Esophagus squamous epithelium (tissue), 5 donors: Measurements from ENCODE around the gene NAGS. TPM values are rescaled to one million over a fixed set of nuclear protein-coding genes. Genes with fewer than 3 reads are reported as not detected.

ENCODE experiments used
- DNase-seq: peaks from one replicate; lab custom pipeline; 2025; lab: John Stamatoyannopoulos, UW
- H3K27ac ChIP-seq, 4 donors: fragments of 200-600 bp; sonication (generic); one replicate each; pipeline ENCODE4 v1.5.1; 2016 to 2019; ENCODE audit warnings: mild to moderate bottlenecking in 1 of 4
- H3K27me3 ChIP-seq, 4 donors: fragments of 200-600 bp; sonication (generic); 1 replicate in 3 of 4; 2 replicates in 1 of 4; pipeline versions ENCODE4 v1.5.1 to v1.6.0; 2017 to 2021; ENCODE audit warnings: antibody characterized with exemption in 1 of 4
- H3K36me3 ChIP-seq, 3 donors: fragments of 200-600 bp; sonication (generic); one replicate each; pipeline ENCODE4 v1.5.1; 2016 to 2019
- H3K4me1 ChIP-seq, 3 donors: fragments of 200-600 bp; sonication (generic); one replicate each; pipeline ENCODE4 v1.5.1; 2017 to 2019
- H3K4me3 ChIP-seq, 4 donors: fragments of 200-600 bp; sonication (generic); 1 replicate in 3 of 4; 2 replicates in 1 of 4; pipeline ENCODE4 v1.5.1; 2016 to 2019; ENCODE audit warnings: mild to moderate bottlenecking in 2 of 4, moderate library complexity in 1 of 4
- H3K9me3 ChIP-seq, 3 donors: fragments of 200-600 bp; sonication (generic); one replicate each; pipeline ENCODE4 v1.5.1; 2016 to 2019
- POLR2A ChIP-seq, 4 donors: fragments of 450-650 bp; IDR thresholded peaks; one replicate each; pipeline ENCODE4 v1.6.1; 2017; ENCODE audit warnings: antibody characterized with exemption in 4 of 4, mild to moderate bottlenecking in 4 of 4, moderate library complexity in 3 of 4
- whole genome bisulfite sequencing, 2 donors: methylation state at CpG; one replicate each; pipeline ENCODE4 v1.1.5; 2018; 5-methylcytosine and 5-hydroxymethylcytosine counted together
- intact Hi-C: fragments of 100-400 bp; cut with DNase I; formaldehyde crosslinking; loops from one replicate; pipeline ENCODE4 v1.15.0; 2022
- total RNA-seq, 4 donors: library from RNA; depleted of rRNA; stranded (reverse); fragments of >200 nt; gene quantifications; one replicate each; pipeline ENCODE4 v1.1.0, GENCODE V29; 2016
- TF ChIP-seq, protein P1 (sequence below), 6 experiments: fragments of 450-650 bp in 4 of 6; fragments of 200-600 bp in 2 of 6; sonication (generic) in 2 of 6; IDR thresholded peaks; one replicate each; pipeline ENCODE4 v1.5.1; 2016 to 2019; ENCODE audit warnings: antibody characterized with exemption in 6 of 6, mild to moderate bottlenecking in 4 of 6, moderate library complexity in 4 of 6
- donor health status: DM: yes; HTN: yes; CAD: no.

Gene NAGS
- total RNA-seq, 4 donors from 2014 or later, result 0.64 to 2.7 (median 2.1) TPM

DNA sequence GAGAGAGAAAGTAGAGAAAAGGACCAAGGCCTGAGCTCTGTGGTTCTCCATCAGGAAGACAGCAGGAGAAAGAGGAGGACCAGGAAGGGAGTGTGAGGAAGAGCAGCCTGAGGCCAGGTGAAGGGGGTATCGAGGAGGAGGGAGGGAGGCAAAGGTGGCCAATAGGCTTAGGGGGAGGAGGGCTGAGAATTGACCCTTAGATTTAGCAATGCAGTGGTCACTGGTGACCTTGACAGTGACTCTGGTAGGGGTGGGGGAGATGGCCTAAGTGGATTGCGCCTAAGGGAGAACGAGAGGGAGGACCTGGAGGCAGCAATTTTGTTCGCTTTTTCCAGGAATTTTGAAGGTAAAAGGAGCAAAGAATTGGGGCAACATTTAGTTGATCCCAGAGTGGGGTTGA is 5.4 kb upstream of the NAGS start:
- DNase-seq, result no peak
- H3K27ac ChIP-seq, result no peak overlapping the region
- WGBS, 2 donors, result 75 to 84% methylated on average over 4 of the region's 4 CpGs
- no peaks in the 10 kb centered on the region for H3K36me3 ChIP-seq
- no peak for TF ChIP-seq POLR2A (IDR thresholded peaks at IDR 0.05)
- TF ChIP-seq, protein P1, sequence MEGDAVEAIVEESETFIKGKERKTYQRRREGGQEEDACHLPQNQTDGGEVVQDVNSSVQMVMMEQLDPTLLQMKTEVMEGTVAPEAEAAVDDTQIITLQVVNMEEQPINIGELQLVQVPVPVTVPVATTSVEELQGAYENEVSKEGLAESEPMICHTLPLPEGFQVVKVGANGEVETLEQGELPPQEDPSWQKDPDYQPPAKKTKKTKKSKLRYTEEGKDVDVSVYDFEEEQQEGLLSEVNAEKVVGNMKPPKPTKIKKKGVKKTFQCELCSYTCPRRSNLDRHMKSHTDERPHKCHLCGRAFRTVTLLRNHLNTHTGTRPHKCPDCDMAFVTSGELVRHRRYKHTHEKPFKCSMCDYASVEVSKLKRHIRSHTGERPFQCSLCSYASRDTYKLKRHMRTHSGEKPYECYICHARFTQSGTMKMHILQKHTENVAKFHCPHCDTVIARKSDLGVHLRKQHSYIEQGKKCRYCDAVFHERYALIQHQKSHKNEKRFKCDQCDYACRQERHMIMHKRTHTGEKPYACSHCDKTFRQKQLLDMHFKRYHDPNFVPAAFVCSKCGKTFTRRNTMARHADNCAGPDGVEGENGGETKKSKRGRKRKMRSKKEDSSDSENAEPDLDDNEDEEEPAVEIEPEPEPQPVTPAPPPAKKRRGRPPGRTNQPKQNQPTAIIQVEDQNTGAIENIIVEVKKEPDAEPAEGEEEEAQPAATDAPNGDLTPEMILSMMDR (IDR thresholded peaks at IDR 0.05), result no peak
- intact Hi-C loops, result loop anchor here (10.0 kb wide), 1 partner anchor 54 kb away; the partner anchor contains the start of gene PPY
- peaks cover 0 to 22% (median 10%) of the 10 kb centered on the region in 3 donors for H3K4me1 ChIP-seq
- H3K9me3 ChIP-seq, result no peaks in the 10 kb centered on the region
- no peak overlapping the region for H3K4me3 ChIP-seq
- H3K27me3 ChIP-seq, result peaks cover 0 to 14% (median 4%) of the 10 kb centered on the region in 4 donors

DNA sequence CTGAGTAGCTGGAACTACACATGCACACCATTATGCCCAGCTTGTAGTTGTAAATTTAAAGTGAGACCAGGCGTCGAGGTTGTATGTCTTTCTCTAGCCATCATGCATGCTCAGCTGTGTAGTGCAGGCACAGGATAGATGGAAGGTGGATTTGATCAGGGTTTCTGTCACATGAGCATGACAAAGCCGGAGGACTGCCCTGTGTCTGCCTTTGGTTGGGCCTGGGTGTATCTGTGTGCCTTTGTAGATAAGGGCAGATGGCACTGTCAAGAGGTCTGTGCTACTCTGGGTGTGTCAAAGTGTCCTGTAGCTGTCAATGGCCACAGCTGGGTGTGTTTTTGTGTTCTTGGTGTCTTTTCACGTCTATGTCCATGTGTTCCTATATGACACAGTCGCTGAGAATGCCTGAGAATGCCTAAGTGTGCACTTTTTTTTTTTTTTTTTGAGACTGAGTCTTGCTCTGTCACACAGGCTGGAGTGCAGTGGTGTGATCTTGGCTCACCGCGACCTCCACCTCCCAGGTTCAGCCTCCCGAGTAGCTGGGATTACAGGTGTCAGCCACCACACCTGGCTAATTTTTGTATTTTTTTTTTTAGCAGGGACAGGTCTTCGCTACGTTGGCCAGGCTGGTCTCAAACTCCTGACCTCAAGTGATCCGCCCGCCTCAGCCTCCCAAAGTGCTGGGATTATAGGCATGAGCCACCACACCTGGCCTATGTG is 4.1 kb upstream of the NAGS start:
- no peaks in the 10 kb centered on the region for H3K36me3 ChIP-seq
- 83 to 84% methylated on average over 9 to 10 of the region's 12 CpGs for WGBS, 2 donors
- no peak for DNase-seq
- peaks cover 10 to 23% (median 14%) of the 10 kb centered on the region in 3 donors for H3K4me1 ChIP-seq
- H3K27me3 ChIP-seq, result peaks cover 4 to 26% (median 9%) of the 10 kb centered on the region in 4 donors
- no peak overlapping the region for H3K27ac ChIP-seq
- no peak overlapping the region for H3K4me3 ChIP-seq
- H3K9me3 ChIP-seq, result no peaks in the 10 kb centered on the region
- TF ChIP-seq, protein P1 (IDR thresholded peaks at IDR 0.05), result no peak
- TF ChIP-seq POLR2A (IDR thresholded peaks at IDR 0.05), result no peak
- intact Hi-C loops, result no loop called here

DNA sequence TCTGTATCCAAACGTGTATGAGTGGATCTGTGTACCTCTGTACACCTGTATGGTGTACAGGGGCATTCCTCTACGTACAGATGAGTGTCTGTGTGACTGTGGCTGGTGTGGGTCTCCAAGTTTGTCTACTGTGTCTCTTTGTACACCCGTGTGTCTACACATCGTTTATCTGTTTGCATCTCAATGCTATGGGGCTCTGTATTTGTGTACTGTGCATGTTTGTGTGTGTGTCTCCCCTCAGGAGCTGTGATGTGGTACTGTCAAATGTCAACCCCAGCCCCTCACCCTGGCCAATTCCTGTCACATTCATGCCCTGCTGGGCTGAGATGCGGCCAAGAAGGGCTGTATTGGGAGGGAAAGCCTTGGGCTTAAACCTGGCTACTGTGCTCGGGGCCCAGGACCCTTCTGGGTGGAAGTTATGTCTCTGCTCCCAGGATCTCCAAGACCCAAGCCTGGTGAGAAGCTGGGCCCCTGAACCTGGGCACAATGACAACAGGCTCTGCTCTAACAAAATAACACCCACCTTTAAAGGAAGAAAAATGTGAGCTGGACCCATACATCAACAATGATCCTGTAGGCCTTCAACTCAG is 3.5 kb upstream of the NAGS start:
- Histone ChIP-seq H3K4me3 (no peak overlapping the region), H3K27me3 (peaks cover 4 to 33% (median 11%) of the 10 kb centered on the region in 4 donors), H3K4me1 (peaks cover 16 to 30% (median 18%) of the 10 kb centered on the region in 3 donors), H3K36me3 (no peaks in the 10 kb centered on the region), H3K27ac (no peak overlapping the region), H3K9me3 (no peaks in the 10 kb centered on the region)
- 55 to 78% methylated on average over 4 of the region's 6 CpGs for WGBS, 2 donors
- no peak for DNase-seq
- intact Hi-C loops, result no loop called here
- TF ChIP-seq, protein P1 (IDR thresholded peaks at IDR 0.05), result no peak
- TF ChIP-seq POLR2A (IDR thresholded peaks at IDR 0.05), result no peak

DNA sequence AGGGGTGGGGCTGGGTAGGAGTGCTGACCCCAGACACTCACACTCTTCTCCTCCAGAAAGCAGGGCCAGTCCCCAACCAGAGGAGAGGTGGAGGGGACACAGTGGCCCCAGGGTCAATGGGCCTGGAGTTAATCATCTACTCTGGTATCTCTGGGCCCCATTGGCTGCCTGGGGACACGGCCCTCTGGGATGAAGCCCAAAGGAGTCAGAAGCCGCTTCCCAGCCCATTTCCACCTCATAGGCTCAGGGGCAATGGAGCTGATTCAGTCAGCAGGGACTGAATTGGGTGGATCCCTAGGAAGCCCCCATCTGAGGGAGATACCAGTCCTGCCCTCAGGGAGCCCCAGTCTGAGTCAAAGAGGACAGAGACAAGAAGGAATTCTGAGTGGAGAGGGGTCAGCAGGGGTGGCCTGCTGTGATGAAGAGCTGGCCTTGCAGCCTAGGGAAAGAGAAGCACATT is 2.9 kb upstream of the NAGS start:
- DNase-seq, result no peak
- no peak overlapping the region for H3K4me3 ChIP-seq
- H3K27ac ChIP-seq, result no peak overlapping the region
- TF ChIP-seq, protein P1 (IDR thresholded peaks at IDR 0.05), result no peak
- TF ChIP-seq POLR2A (IDR thresholded peaks at IDR 0.05), result no peak
- H3K36me3 ChIP-seq, result no peaks in the 10 kb centered on the region
- H3K4me1 ChIP-seq, result peaks cover 21 to 35% (median 21%) of the 10 kb centered on the region in 3 donors
- H3K27me3 ChIP-seq, result peaks cover 4 to 38% (median 9%) of the 10 kb centered on the region in 4 donors
- intact Hi-C loops, result no loop called here
- H3K9me3 ChIP-seq, result no peaks in the 10 kb centered on the region
- WGBS, 2 donors, result 80% methylated on average over 1 of the region's 2 CpGs; no CpG with 5 or more reads in 1 of the 2 donors
